Liver (tissue), 3 donors: ENCODE results near the gene KAZN.

ENCODE experiments used
- CTCF ChIP-seq: fragments of 150-350 bp; IDR thresholded peaks from 2 replicates; pipeline ENCODE4 v1.5.1; 2017; ENCODE audit warnings: improper control_type of control experiment, low read depth, low read length; ENCODE audit not compliant: missing input control
- GABPA ChIP-seq, 2 donors: IDR thresholded peaks in 1 of 2; conservative IDR thresholded peaks in 1 of 2; 2 replicates each; pipeline ENCODE4 v1.6.1; 2016; ENCODE audit warnings: antibody characterized with exemption in 2 of 2, mild to moderate bottlenecking in 1 of 2, moderate library complexity in 1 of 2
- REST ChIP-seq: IDR thresholded peaks from 2 replicates; pipeline ENCODE4 v1.6.1; 2016; ENCODE audit warnings: antibody characterized with exemption, mild to moderate bottlenecking
- TAF1 ChIP-seq: conservative IDR thresholded peaks from 2 replicates; pipeline ENCODE4 v1.6.1; 2016; ENCODE audit warnings: antibody characterized with exemption, mild to moderate bottlenecking
- YY1 ChIP-seq: IDR thresholded peaks from 2 replicates; pipeline ENCODE4 v1.6.1; 2016; ENCODE audit warnings: antibody characterized with exemption, mild to moderate bottlenecking
- donor health status: healthy.
- donor health status: healthy.

- TF ChIP-seq YY1 = no peak
- no peak for TF ChIP-seq CTCF
- no peak for TF ChIP-seq GABPA (IDR thresholded peaks at IDR 0.05 in 1 of 2, conservative IDR thresholded peaks at IDR 0.05 in 1 of 2)
- no peak for TF ChIP-seq TAF1
- no peak for TF ChIP-seq REST
Observed at GRCh38 chr1:14906665-14907064, 308.2 kb downstream of the KAZN start.
